ENCODE data around the gene CD7.

GRCh38 chr17:82358465-82359350, 41.3 kb upstream of the CD7 start, which contains the start of gene TEX19:
- no peak for TF ChIP-seq CTCF (conservative IDR thresholded peaks at IDR 0.05; ENCODE audit: low read depth, low read length)
- TF ChIP-seq EZH2 (IDR thresholded peaks at IDR 0.05; ENCODE audit: borderline replicate concordance, low read depth, low read length, poor library complexity, severe bottlenecking) = no peak

Measured in A673 (cell line).